Measurements from ENCODE around the gene MLN.

The MLN gene

GRCh38 chr6:33771146-33772081 lies 32.4 kb downstream of the MLN start:
- DNase-seq (ENCODE audit: low spot score): peak; percentile 68

GRCh38 chr6:33770833-33771145 lies 33.0 kb downstream of the MLN start:
- no peak for DNase-seq (ENCODE audit: low spot score)

GRCh38 chr6:33770124-33770832 lies 33.5 kb downstream of the MLN start:
- DNase-seq (ENCODE audit: low spot score): no peak

GRCh38 chr6:33769248-33769821 lies 34.5 kb downstream of the MLN start:
- no peak for DNase-seq (ENCODE audit: low spot score)

- peak; percentile 73 for DNase-seq (ENCODE audit: low spot score)
Observed at GRCh38 chr6:33768644-33769120, 35.1 kb downstream of the MLN start.

DNA sequence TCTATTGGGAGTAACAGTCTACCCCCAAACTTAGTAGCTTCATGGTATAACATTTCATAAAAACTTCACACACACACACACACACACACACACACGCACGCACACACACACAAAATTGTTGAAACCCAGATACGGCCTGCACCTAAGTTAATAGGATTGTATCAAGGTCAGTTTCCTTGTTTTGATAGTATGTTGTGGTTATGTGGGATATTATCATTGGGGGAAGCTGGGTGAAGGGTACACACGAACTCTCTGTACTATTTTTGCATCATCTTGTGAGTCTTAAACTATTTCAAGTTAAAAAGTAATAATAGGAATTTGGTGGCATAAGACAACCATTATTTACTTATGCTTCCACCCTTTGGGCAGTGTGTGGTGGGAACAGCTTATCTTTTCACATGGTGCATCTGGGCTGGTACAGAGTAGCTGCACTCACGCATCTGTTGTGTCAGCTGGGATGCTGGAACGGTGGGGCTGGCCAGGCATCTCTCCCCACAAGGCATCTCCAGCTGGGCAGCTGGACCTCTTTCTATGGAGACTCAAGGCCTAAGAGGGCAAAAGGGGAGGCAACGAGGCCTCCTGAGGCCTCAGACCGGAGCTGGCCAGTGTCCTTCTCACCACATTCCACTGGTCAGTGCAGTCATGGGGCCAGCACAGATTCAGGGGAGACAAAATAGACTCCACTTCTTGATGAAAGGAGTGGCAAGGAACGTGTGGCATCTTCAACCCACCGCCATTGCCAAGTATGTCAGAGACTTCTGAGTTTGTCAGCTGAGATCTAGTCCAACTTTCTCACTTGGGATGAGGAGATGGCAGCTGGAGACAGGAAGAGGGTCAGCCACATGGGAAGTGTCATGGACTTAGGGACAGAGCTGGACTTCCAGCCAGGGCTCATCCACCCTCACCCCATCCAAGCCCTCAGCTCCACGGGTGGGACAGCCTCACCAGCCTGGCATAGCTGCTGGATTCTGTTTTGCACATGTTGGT lies 36.6 kb downstream of the MLN start:
- no peak for DNase-seq (ENCODE audit: low spot score)

GRCh38 chr6:33765368-33765767 lies 38.4 kb downstream of the MLN start:
- DNase-seq (ENCODE audit: low spot score): no peak

- no peak for DNase-seq (ENCODE audit: low spot score)
Observed at GRCh38 chr6:33764036-33764435, 39.8 kb downstream of the MLN start.

DNA sequence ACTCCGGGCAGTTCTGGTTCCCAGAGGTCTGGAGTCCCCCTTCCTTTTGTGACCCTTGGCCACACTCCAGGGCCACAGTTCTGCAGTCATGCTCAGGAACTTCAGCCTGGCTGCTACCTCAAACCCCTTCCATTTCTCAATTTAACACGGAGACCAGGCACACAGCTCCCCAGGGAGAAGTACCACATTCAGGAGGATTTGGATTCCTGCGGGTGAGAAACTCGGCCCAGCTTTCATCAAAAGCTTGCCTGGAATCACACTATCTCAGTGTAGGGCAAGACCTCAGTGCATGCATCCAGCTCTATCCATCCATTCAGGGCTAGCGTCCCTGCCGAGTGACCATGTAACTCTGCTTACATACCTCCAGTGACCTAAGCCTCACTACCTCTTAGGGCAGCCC lies 40.3 kb downstream of the MLN start:
- no peak for DNase-seq (ENCODE audit: low spot score)

GRCh38 chr6:33762713-33763112 lies 41.1 kb downstream of the MLN start:
- no peak for DNase-seq (ENCODE audit: low spot score)

DNA sequence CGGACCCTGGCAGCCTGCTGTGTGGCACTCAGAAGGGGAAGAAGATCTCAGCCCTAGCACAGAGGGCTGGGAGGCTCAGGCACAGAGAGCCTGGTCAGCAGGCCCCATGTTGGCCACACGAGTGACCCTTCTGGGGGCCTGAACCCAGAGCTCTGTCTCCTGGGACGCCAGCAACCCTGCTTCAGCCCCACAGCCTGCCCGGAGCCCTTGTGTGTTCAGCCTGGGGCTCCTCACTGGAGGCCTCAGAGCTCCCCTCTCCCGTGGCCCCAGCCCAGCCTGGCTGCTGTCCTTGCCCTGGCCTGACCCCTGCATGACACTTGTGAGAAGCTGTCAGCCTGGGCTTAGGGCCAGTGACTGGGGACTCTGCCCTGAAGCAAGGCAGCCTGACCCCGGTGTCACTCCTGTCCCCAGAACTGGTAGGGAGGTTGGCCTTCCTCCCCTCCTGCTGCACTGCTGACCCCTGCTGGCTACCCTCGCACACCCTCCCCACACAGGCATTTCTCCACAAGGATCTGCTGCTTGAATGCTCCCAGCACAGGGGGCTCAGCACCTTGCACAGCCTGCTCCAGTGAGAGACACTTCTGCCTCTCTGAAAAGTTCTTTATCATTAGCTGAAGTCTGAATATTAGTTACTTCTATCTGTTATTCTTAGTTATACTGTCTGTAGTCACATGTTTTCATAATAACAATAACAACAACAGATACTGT lies 41.7 kb downstream of the MLN start:
- peak; percentile 77 for DNase-seq (ENCODE audit: low spot score)

- no peak for DNase-seq (ENCODE audit: low spot score)
Observed at GRCh38 chr6:33761581-33761921, 42.3 kb downstream of the MLN start.

DNA sequence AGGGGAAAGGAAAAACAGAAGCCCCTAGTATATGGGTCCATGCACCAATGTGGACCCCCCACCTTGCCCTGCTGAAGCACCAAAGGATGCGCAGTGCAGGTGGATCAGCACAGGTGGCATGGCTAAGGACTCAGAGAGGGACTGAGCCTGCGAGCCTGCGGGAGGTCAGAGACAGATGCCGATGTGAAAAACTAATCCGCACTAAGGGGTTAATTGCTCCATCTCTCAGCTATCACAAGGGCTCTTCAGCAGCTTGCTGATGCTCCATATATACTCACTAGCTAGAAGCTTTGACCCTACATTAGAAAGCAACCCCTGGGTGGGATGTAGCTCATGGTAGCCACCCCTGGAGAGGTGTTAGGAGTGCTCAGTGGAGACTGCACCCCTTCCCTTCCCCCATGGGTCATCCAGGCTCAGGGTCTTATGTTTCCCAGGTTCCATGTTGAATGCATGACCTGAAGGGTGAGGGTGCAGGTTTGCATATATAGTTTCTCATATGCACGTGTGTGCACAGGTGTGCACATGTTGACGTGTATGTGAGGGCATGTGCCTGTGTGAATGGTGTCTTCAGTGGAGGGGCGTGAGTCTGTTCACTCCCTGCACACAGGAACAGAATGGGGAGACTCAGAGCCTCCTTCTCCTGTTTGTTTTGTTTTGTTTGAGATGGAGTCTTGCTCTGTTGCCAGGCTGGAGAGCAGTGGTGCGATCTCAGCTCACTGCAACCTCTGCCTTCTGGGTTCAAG lies 43.7 kb downstream of the MLN start:
- no peak for DNase-seq (ENCODE audit: low spot score)

- no peak for DNase-seq (ENCODE audit: low spot score)
Observed at GRCh38 chr6:33758815-33759216, 45.0 kb downstream of the MLN start.

DNA sequence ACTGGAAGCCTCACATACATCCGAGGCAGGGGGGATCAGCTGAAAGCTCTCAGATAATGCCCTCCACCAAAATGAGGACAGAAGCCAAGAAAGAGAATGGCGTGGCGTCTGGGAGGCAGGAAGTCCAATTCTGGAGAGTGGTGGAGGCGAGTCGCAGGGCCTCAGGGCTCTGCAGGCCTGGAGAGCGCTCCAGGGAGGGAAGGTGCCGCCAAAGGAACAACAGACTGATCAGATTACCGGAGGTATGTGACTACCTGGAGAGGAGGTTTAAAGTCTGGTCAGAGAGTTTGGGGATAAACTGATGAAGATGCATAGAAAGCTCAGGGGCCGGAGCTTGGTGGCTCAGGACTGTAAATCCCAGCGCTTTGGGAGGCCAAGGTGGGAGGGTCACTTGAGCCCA lies 45.9 kb downstream of the MLN start:
- DNase-seq (ENCODE audit: low spot score): no peak

- DNase-seq (ENCODE audit: low spot score): no peak
Observed at GRCh38 chr6:33757113-33757512, 46.7 kb downstream of the MLN start.

DNA sequence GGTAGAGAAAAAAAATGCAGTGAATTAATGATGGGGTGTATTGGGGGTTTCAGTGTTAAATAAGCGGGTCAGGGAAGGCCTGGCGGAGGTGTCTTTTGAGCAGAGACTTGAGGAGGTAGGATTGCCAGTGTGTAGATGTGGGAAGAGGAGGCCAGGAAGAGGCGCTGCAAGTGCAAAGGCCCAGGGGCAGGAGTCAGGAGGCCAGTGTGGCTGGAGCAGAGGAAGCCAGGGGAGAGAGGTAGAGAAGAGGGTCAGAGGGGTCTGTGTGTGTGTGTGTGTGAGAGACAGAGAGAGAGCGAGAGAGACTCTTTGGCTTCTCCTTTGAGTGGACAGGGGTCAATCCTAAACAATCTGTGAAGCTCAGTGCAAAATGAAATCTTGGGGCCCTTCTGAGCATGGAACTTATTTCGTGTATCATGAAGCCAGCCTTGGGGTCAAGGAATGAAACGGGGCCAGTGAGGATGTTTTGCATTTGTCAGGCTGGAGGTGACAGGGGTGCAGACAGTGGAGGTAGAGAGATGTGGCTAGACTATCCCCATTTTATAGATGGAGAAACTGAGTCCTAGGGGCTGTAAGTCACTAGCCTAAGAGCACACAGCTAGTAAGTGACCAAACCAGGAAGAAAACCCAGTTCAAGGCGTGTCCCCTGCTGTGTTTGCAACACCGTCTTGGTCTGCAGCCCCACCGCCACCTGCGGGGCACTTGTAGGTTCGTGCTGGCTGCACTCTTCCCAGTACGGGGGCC lies 47.4 kb downstream of the MLN start:
- no peak for DNase-seq (ENCODE audit: low spot score)

- no peak for DNase-seq (ENCODE audit: low spot score)
Observed at GRCh38 chr6:33755070-33755869, 48.5 kb downstream of the MLN start.

DNA sequence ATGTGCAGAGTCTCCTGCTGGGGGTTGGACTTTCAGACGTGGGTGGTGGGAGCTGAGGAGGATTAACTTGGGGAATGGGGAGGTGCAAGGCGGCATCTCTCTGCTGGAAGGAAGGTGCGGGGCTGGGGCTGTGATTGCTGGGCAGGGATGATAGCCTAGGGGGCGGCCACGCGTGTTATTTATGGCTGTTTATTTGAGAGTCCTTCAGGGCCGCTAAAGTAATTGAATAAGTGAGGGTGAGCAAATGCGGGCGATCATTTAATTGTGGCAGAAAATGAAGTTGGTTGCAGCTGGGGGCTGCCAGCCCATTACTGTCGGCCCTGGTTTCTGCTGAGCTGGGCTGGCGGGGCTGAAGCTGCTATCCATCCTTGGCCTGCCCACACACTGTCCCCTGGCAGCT lies 49.6 kb downstream of the MLN start:
- no peak for DNase-seq (ENCODE audit: low spot score)
